SK-N-SH (cell line): Measurements from ENCODE around the gene LCE7A. TPM values are rescaled to one million over a fixed set of nuclear protein-coding genes. Genes with fewer than 3 reads are reported as not detected.

Experiments used
- CTCF ChIA-PET: fragments of 300-600, 350-600 bp; formaldehyde crosslinking; extraction: SDS; loops from one replicate; lab custom pipeline; 2021; lab: Yijun Ruan, JAX
- POLR2A ChIA-PET: fragments of 350-600 bp; sonication (Branson Sonifier 250); formaldehyde crosslinking; extraction: SDS; loops from one replicate; lab custom pipeline; 2020; ENCODE audit warnings: antibody characterized with exemption, inconsistent platforms; lab: Yijun Ruan, JAX
- DNase-seq: peaks from one replicate; pipeline ENCODE4 v3.0.0; 2012
- H2AFZ ChIP-seq: fragments of 200-600 bp; sonication (generic); 2 replicates; pipeline ENCODE4 v1.8.1; 2016; ENCODE audit warnings: antibody characterized with exemption, mild to moderate bottlenecking, low read depth
- H3F3A ChIP-seq: fragments of 200-600 bp; sonication (generic); replicated peaks from 2 replicates; pipeline ENCODE3; 2016; ENCODE audit warnings: antibody characterized with exemption, mild to moderate bottlenecking; ENCODE audit not compliant: insufficient read depth
- H3K27ac ChIP-seq, 2 experiments: fragments of 200-500 bp in 1 of 2; fragments of 200-600 bp in 1 of 2; sonication (Bioruptor generic) in 1 of 2; sonication (generic), shearing (Covaris generic) in 1 of 2; 2 replicates each; pipeline versions ENCODE4 v1.5.1 to v1.6.1; 2014 to 2016; ENCODE audit warnings: low read depth in 2 of 2, inconsistent platforms in 1 of 2, low read length in 1 of 2, mild to moderate bottlenecking in 1 of 2, mixed read lengths in 1 of 2
- H3K27me3 ChIP-seq: fragments of 200-600 bp; sonication (generic), shearing (Covaris generic); 2 replicates; pipeline ENCODE4 v1.6.1; 2016; ENCODE audit warnings: mixed run types; ENCODE audit not compliant: insufficient read depth
- H3K36me3 ChIP-seq, 2 experiments: fragments of 200-500 bp in 1 of 2; fragments of 200-600 bp in 1 of 2; sonication (Bioruptor generic) in 1 of 2; sonication (generic) in 1 of 2; replicated peaks in 1 of 2; 2 replicates each; pipeline versions ENCODE3 to v1.5.1; 2014 to 2016; ENCODE audit warnings: low read length in 1 of 2, mild to moderate bottlenecking in 1 of 2; ENCODE audit not compliant: insufficient read depth in 2 of 2, control insufficient read depth in 1 of 2
- H3K4me1 ChIP-seq, 2 experiments: fragments of 200-500 bp in 1 of 2; fragments of 200-600 bp in 1 of 2; sonication (Bioruptor generic) in 1 of 2; sonication (generic), shearing (Covaris generic) in 1 of 2; 2 replicates each; pipeline versions ENCODE4 v1.5.1 to v1.6.1; 2014 to 2016; ENCODE audit warnings: low read depth in 1 of 2, low read length in 1 of 2, mixed run types in 1 of 2; ENCODE audit not compliant: insufficient read depth in 2 of 2, control insufficient read depth in 1 of 2
- H3K4me2 ChIP-seq: fragments of 200-600 bp; sonication (generic), shearing (Covaris generic); 2 replicates; pipeline ENCODE4 v1.6.1; 2017; ENCODE audit warnings: mixed run types
- H3K4me3 ChIP-seq, 2 experiments: fragments of 200-500 bp in 1 of 2; fragments of 200-600 bp in 1 of 2; sonication (Bioruptor generic) in 1 of 2; sonication (generic), shearing (Covaris generic) in 1 of 2; 2 replicates each; pipeline versions ENCODE4 v1.5.1 to v1.8.1; 2014 to 2016; ENCODE audit warnings: low read depth in 2 of 2, inconsistent platforms in 1 of 2, low read length in 1 of 2, mild to moderate bottlenecking in 1 of 2, mixed read lengths in 1 of 2, moderate library complexity in 1 of 2
- H3K79me2 ChIP-seq: fragments of 200-600 bp; sonication (generic); 2 replicates; pipeline ENCODE4 v1.8.1; 2017; ENCODE audit warnings: mild to moderate bottlenecking; ENCODE audit not compliant: insufficient read depth
- H3K9ac ChIP-seq: fragments of 200-600 bp; sonication (generic); 2 replicates; pipeline ENCODE4 v1.6.1; 2017; ENCODE audit warnings: mixed run types
- H3K9me2 ChIP-seq: fragments of 200-600 bp; sonication (generic); 2 replicates; pipeline ENCODE4 v1.6.1; 2017; ENCODE audit warnings: mixed run types
- H3K9me3 ChIP-seq: fragments of 200-600 bp; sonication (generic); 2 replicates; pipeline ENCODE4 v1.6.1; 2017; ENCODE audit warnings: mixed run types, mild to moderate bottlenecking, moderate library complexity
- H4K20me1 ChIP-seq: fragments of 200-600 bp; sonication (generic); 2 replicates; pipeline ENCODE4 v1.6.1; 2017; ENCODE audit warnings: mild to moderate bottlenecking, mixed run types; ENCODE audit not compliant: insufficient read depth
- CHD2 ChIP-seq: fragments of 150-350 bp; IDR thresholded peaks from 2 replicates; pipeline ENCODE4 v1.6.1; 2018; ENCODE audit warnings: low read length; ENCODE audit not compliant: partially characterized antibody
- CTCF ChIP-seq: fragments of 200-600 bp; sonication (generic); IDR thresholded peaks from 2 replicates; pipeline ENCODE4 v1.6.1; 2017; ENCODE audit warnings: antibody characterized with exemption, mild to moderate bottlenecking, moderate library complexity
- FOXM1 ChIP-seq: IDR thresholded peaks from 2 replicates; pipeline ENCODE4 v1.4.0; 2012; ENCODE audit warnings: low read depth, mild to moderate bottlenecking
- GATA2 ChIP-seq: sonication (generic); formaldehyde crosslinking; IDR thresholded peaks from 2 replicates; pipeline ENCODE4 v1.5.0; 2020; ENCODE audit warnings: mild to moderate bottlenecking, missing genetic modification reagents
- JUND ChIP-seq: IDR thresholded peaks from 2 replicates; pipeline ENCODE4 v1.4.0; 2012
- MXI1 ChIP-seq: IDR thresholded peaks from 2 replicates; pipeline ENCODE4 v1.6.1; 2012; ENCODE audit warnings: mild to moderate bottlenecking, low read depth, low read length, improper control_type of control experiment
- NFIC ChIP-seq: IDR thresholded peaks from 2 replicates; pipeline ENCODE4 v1.4.0; 2012; ENCODE audit warnings: borderline replicate concordance
- PBX3 ChIP-seq: IDR thresholded peaks from 2 replicates; pipeline ENCODE4; 2012
- POLR2AphosphoS5 ChIP-seq: IDR thresholded peaks from 2 replicates; pipeline ENCODE4 v1.6.1; 2012; ENCODE audit warnings: low read depth, low read length
- RFX5 ChIP-seq: IDR thresholded peaks from 2 replicates; pipeline ENCODE4 v1.6.1; 2012; ENCODE audit warnings: mild to moderate bottlenecking, improper control_type of control experiment, low read length
- RXRA ChIP-seq: IDR thresholded peaks from 2 replicates; pipeline ENCODE4 v1.4.0; 2012; ENCODE audit warnings: low read depth, mild to moderate bottlenecking, borderline replicate concordance
- SIN3A ChIP-seq: IDR thresholded peaks from 2 replicates; pipeline ENCODE4 v1.6.1; 2012; ENCODE audit warnings: low read depth, mild to moderate bottlenecking, low read length, moderate library complexity, borderline replicate concordance
- SMC3 ChIP-seq: IDR thresholded peaks from 2 replicates; pipeline ENCODE4 v1.6.1; 2012; ENCODE audit warnings: low read depth, low read length, improper control_type of control experiment
- TAF1 ChIP-seq: IDR thresholded peaks from 2 replicates; pipeline ENCODE4 v1.6.1; 2012; ENCODE audit warnings: low read depth, mild to moderate bottlenecking, low read length, moderate library complexity, borderline replicate concordance
- TCF12 ChIP-seq: IDR thresholded peaks from 2 replicates; pipeline ENCODE4 v1.4.0; 2012
- TEAD4 ChIP-seq: IDR thresholded peaks from 2 replicates; pipeline ENCODE4 v1.4.0; 2012; ENCODE audit warnings: mild to moderate bottlenecking, borderline replicate concordance; ENCODE audit not compliant: insufficient read depth
- WGBS: methylation state at CpG from one replicate; pipeline ENCODE4 v1.1.6; 2017; ENCODE audit warnings: low lambda C conversion rate; 5-methylcytosine and 5-hydroxymethylcytosine counted together
- polyA plus RNA-seq, 3 experiments: library from polyadenylated mRNA; depleted of rRNA; stranded (reverse); fragments of >200 nt; gene quantifications; 2 replicates each; pipeline ENCODE4 v1.2.3, GENCODE V29; 2012

LCE7A gene
- polyA plus RNA-seq, 1 of the 3 experiments (the other 2 are of a cell fraction), result not detected

GRCh38 chr1:152899027-152899426 lies 39.2 kb downstream of the LCE7A start:
- ChIA-PET CTCF (no interaction called here), POLR2A (no interaction called here)
- no peaks in the 10 kb centered on the region for H3K36me3 ChIP-seq
- no peak overlapping the region for H3K4me2 ChIP-seq
- 46% methylated on average over 4 of the region's 4 CpGs for WGBS
- no peaks in the 10 kb centered on the region for H3F3A ChIP-seq
- H2AFZ ChIP-seq, result no peak overlapping the region
- H3K9me2 ChIP-seq, result no peaks in the 10 kb centered on the region
- H3K27ac ChIP-seq, result no peak overlapping the region
- H4K20me1 ChIP-seq, result no peaks in the 10 kb centered on the region
- H3K27me3 ChIP-seq, result no peaks in the 10 kb centered on the region
- H3K4me1 ChIP-seq, result no peaks in the 10 kb centered on the region
- no peak overlapping the region for H3K9ac ChIP-seq
- no peak overlapping the region for H3K4me3 ChIP-seq
- TF ChIP-seq CTCF (no peak), GATA2 (CRISPR knock-in tag) (no peak), PBX3 (no peak), CHD2 (no peak), MXI1 (no peak), RFX5 (no peak), SIN3A (no peak), SMC3 (no peak), RXRA (no peak), POLR2AphosphoS5 (no peak), TCF12 (no peak), JUND (no peak), TEAD4 (no peak)
- H3K9me3 ChIP-seq, result no peaks in the 10 kb centered on the region
- DNase-seq, result no peak
- no peaks in the 10 kb centered on the region for H3K79me2 ChIP-seq

- Histone ChIP-seq H3F3A (peaks cover 6% of the 10 kb centered on the region), H3K79me2 (no peaks in the 10 kb centered on the region), H3K4me3 (no peak overlapping the region), H3K9ac (no peak overlapping the region), H3K9me3 (no peaks in the 10 kb centered on the region), H4K20me1 (no peaks in the 10 kb centered on the region), H3K4me2 (no peak overlapping the region), H3K36me3 (no peaks in the 10 kb centered on the region), H3K27me3 (no peaks in the 10 kb centered on the region), H3K27ac (no peak overlapping the region), H3K4me1 (peaks cover 0 to 2% of the 10 kb centered on the region in 2 experiments; a peak in 1 of 4 replicates), H3K9me2 (no peaks in the 10 kb centered on the region), H2AFZ (no peak overlapping the region)
- CTCF ChIA-PET, result no interaction called here
- DNase-seq, result no peak
- 36% methylated on average over 2 of the region's 2 CpGs for WGBS
- POLR2A ChIA-PET, result no interaction called here
- TF ChIP-seq NFIC (no peak), PBX3 (no peak), CTCF (no peak), FOXM1 (no peak), TAF1 (no peak)
These were observed 40.1 kb downstream of the LCE7A start for GRCh38 chr1:152899883-152900282.
